Spleen (tissue), 11 donors: ENCODE measurements around the gene ADAMTS17. TPM values are rescaled to one million over a fixed set of nuclear protein-coding genes. Genes with fewer than 3 reads are reported as not detected.

Source experiments
- DNase-seq: peaks from one replicate; pipeline ENCODE4 v3.0.0-alpha.2; 2020
- H3K27ac ChIP-seq, 8 donors: fragments of 200-600 bp; sonication (generic) in 7 of 8; 1 replicate in 4 of 8; 2 replicates in 4 of 8; pipeline versions ENCODE4 v1.5.0 to v1.8.0; 2016 to 2021; ENCODE audit warnings: inconsistent platforms in 4 of 8, mild to moderate bottlenecking in 4 of 8, moderate library complexity in 1 of 8
- H3K27me3 ChIP-seq, 7 donors: fragments of 200-600 bp; sonication (generic) in 6 of 7; replicated peaks in 1 of 7; 1 replicate in 4 of 7; 2 replicates in 3 of 7; pipeline versions ENCODE4 v1.5.0 to v1.8.0; 2016 to 2021; ENCODE audit warnings: inconsistent platforms in 3 of 7, mild to moderate bottlenecking in 1 of 7
- H3K36me3 ChIP-seq, 6 donors: fragments of 200-600 bp; sonication (generic) in 5 of 6; 1 replicate in 4 of 6; 2 replicates in 2 of 6; pipeline versions ENCODE4 v1.5.0 to v1.8.0; 2016 to 2021; ENCODE audit warnings: inconsistent platforms in 2 of 6
- H3K4me1 ChIP-seq, 6 donors: fragments of 200-600 bp; sonication (generic) in 5 of 6; 1 replicate in 3 of 6; 2 replicates in 3 of 6; pipeline versions ENCODE4 v1.5.0 to v1.8.0; 2016 to 2021; ENCODE audit warnings: inconsistent platforms in 3 of 6
- H3K4me3 ChIP-seq, 8 donors: fragments of 200-600 bp; sonication (generic) in 7 of 8; 1 replicate in 4 of 8; 2 replicates in 4 of 8; pipeline versions ENCODE4 v1.5.0 to v1.8.0; 2016 to 2021; ENCODE audit warnings: inconsistent platforms in 4 of 8, mild to moderate bottlenecking in 4 of 8, moderate library complexity in 2 of 8
- H3K9me3 ChIP-seq, 8 donors: fragments of 200-600 bp; sonication (generic) in 7 of 8; 1 replicate in 4 of 8; 2 replicates in 4 of 8; pipeline versions ENCODE4 v1.5.0 to v1.8.0; 2016 to 2021; ENCODE audit warnings: inconsistent platforms in 4 of 8
- CTCF ChIP-seq, 11 experiments: fragments of 200-600 bp in 7 of 11; fragments of 450-650 bp in 4 of 11; sonication (generic) in 4 of 11; IDR thresholded peaks in 8 of 11; conservative IDR thresholded peaks in 3 of 11; 1 replicate in 7 of 11; 2 replicates in 4 of 11; pipeline versions ENCODE4 v1.4.0 to v1.8.0; 2016 to 2021; ENCODE audit warnings: antibody characterized with exemption in 11 of 11, inconsistent platforms in 4 of 11, mild to moderate bottlenecking in 1 of 11
- POLR2A ChIP-seq, 3 donors: fragments of 450-650 bp; IDR thresholded peaks; one replicate each; pipeline ENCODE4 v1.5.1; 2017; ENCODE audit warnings: antibody characterized with exemption in 3 of 3, mild to moderate bottlenecking in 1 of 3
- POLR2AphosphoS5 ChIP-seq, 3 donors: sonication (generic); formaldehyde crosslinking; IDR thresholded peaks; one replicate each; pipeline ENCODE4 v1.5.1; 2017; ENCODE audit warnings: antibody characterized with exemption in 3 of 3
- WGBS, 5 donors: extraction: QIAGEN DNeasy Blood & Tissue Kit in 3 of 5; methylation state at CpG; one replicate each; pipeline versions ENCODE4 v1.1.5 to v1.1.7; 2013 to 2018; 5-methylcytosine and 5-hydroxymethylcytosine counted together
- intact Hi-C: fragments of 100-400 bp; cut with DNase I; formaldehyde crosslinking; loops from one replicate; pipeline ENCODE4 v1.15.0; 2023; ENCODE audit warnings: low total_unique reads
- polyA plus RNA-seq, 3 donors: library from polyadenylated mRNA; stranded (reverse); fragments of 200-250 nt; gene quantifications; one replicate each; pipeline ENCODE4 v1.2.1, GENCODE V29; 2013
- total RNA-seq, 7 donors: library from RNA; depleted of rRNA in 3 of 7; stranded (reverse); fragments of >200 nt in 3 of 7; fragmentation: NEBNext Ultra II Directional in 4 of 7; extraction: Animal tissue kit (Norgen Biotek cat#: 25700) in 4 of 7; gene quantifications; one replicate each; pipeline versions ENCODE4 v1.1.0 to v1.2.1, GENCODE V29; 2016 to 2021
- donor health status: healthy with polysubstance abuse.
- donor health status: DM: no; HTN: no; CAD: no; lungs with moderate emphysema.
- donor health status: DM: no; HTN: no; CAD: no.
- donor health status: Bipolar disorder and iron deficiency.
- donor health status: healthy.
- donor health status: DM: no; HTN: no; CAD: no.
- donor health status: DM: yes; HTN: yes; CAD: no.

Gene ADAMTS17
- total and polyA plus RNA-seq, 10 donors: 0.21 to 13.2 (median 5.8) TPM

GRCh38 chr15:100111125-100112060 is 230.4 kb downstream of the ADAMTS17 start:
- H3K27ac ChIP-seq: peak overlapping the region; percentile 14 to 79 (median 56)
- peak; percentile 73 for DNase-seq
- intact Hi-C loops: no loop called here
- 35 to 50% (median 39%) methylated on average over 14 to 15 of the region's 15 CpGs for WGBS, 5 donors
- TF ChIP-seq POLR2A (IDR thresholded peaks at IDR 0.05): no peak
- peak in 2 of 3 donors; percentile 55 to 72 for TF ChIP-seq POLR2AphosphoS5 (IDR thresholded peaks at IDR 0.05)
- TF ChIP-seq CTCF (IDR thresholded peaks at IDR 0.05 in 8 of 11, conservative IDR thresholded peaks at IDR 0.05 in 3 of 11): no peak
- H3K36me3 ChIP-seq: no peaks in the 10 kb centered on the region
- H3K27me3 ChIP-seq: no peaks in the 10 kb centered on the region
- peak overlapping the region in 1 of 8 donors; percentile 13 for H3K4me3 ChIP-seq
- no peaks in the 10 kb centered on the region for H3K9me3 ChIP-seq
- H3K4me1 ChIP-seq: peaks cover 5 to 40% (median 20%) of the 10 kb centered on the region in 6 donors

DNA sequence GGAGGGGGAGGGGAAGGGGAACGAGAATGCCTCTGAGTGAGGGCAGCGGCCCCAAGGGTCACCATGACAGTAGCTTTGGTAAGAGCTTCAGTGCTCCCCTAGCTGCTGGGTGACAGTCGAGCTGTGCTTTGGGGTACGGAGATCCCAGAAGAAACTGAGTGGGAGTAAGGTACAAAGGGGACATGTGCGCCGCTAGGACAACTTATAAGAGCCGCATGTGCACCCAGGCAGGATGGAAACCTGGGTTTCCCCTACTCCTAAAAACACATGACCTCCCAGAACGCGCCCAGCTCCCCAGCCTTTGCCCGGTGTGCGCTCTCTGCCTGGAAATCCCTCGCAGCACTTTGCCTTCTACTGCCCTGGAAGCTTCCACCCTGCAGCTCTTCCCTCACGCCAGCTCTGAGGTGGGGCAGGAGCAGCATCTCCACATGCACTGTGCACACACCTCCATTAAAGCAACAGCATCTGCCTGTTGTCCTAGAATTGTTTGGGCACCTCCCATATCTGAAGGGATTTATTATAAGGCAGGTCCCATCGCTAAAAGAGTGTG is 232.2 kb downstream of the ADAMTS17 start:
- TF ChIP-seq POLR2A (IDR thresholded peaks at IDR 0.05): no peak
- TF ChIP-seq CTCF (IDR thresholded peaks at IDR 0.05 in 8 of 11, conservative IDR thresholded peaks at IDR 0.05 in 3 of 11): no peak
- TF ChIP-seq POLR2AphosphoS5 (IDR thresholded peaks at IDR 0.05): no peak
- peaks cover 5 to 36% (median 20%) of the 10 kb centered on the region in 6 donors for H3K4me1 ChIP-seq
- H3K36me3 ChIP-seq: no peaks in the 10 kb centered on the region
- intact Hi-C loops: no loop called here
- 83 to 91% (median 86%) methylated on average over 14 of the region's 14 CpGs for WGBS, 5 donors
- no peak overlapping the region for H3K4me3 ChIP-seq
- no peak overlapping the region for H3K27ac ChIP-seq
- peak; percentile 52 for DNase-seq
- H3K9me3 ChIP-seq: no peaks in the 10 kb centered on the region
- H3K27me3 ChIP-seq: no peaks in the 10 kb centered on the region

DNA sequence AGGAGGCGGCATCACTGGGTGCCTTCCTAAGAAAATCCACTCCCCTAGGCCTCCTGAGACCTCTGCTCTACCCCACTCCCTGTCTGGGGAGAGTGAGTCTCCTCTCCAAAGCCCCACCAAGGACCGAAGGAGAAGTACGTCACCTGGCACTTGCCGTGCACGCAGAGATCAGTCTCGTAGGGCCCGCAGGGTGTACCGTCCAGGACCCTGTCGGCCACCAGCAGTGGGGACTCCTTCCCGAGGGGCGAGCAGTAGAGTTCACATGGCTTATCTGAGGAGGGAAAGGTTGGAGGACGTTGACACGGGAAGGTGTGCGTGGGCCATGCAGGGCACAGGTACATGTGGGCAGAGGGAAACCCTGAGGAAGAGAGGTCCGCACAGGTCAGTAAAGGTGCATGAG is 232.9 kb downstream of the ADAMTS17 start:
- 93 to 96% (median 95%) methylated on average over 13 to 15 of the region's 15 CpGs for WGBS, 5 donors

More for the DNA sequence above, 232.9 kb downstream of the ADAMTS17 start:
- H3K4me3 ChIP-seq: no peak overlapping the region
- TF ChIP-seq POLR2AphosphoS5 (IDR thresholded peaks at IDR 0.05) (no peak), CTCF (IDR thresholded peaks at IDR 0.05 in 8 of 11, conservative IDR thresholded peaks at IDR 0.05 in 3 of 11) (no peak), POLR2A (IDR thresholded peaks at IDR 0.05) (no peak)
- no peaks in the 10 kb centered on the region for H3K36me3 ChIP-seq
- H3K9me3 ChIP-seq: no peaks in the 10 kb centered on the region
- peaks cover 4 to 29% (median 19%) of the 10 kb centered on the region in 6 donors for H3K4me1 ChIP-seq
- no peak overlapping the region for H3K27ac ChIP-seq
- intact Hi-C loops: no loop called here
- DNase-seq: peak; percentile 61
- H3K27me3 ChIP-seq: no peaks in the 10 kb centered on the region
